Parathyroid adenoma (tissue), 2 donors: ENCODE measurements around the gene SLC35E1.
"Not testable (repeated sequence)": the region's sequence is repeated elsewhere in the genome, so short reads cannot be mapped to it uniquely, and the experiment has no call there.

Source experiments
- H2AFZ ChIP-seq: fragments of 300-600 bp; sonication (generic); one replicate; pipeline ENCODE4 v1.7.0; 2017; ENCODE audit warnings: antibody characterized with exemption, mild to moderate bottlenecking
- H3K27ac ChIP-seq: fragments of 300-600 bp; sonication (generic); one replicate; pipeline ENCODE4 v1.7.0; 2017
- H3K27me3 ChIP-seq: fragments of 300-600 bp; sonication (generic); one replicate; pipeline ENCODE4 v1.7.0; 2017; ENCODE audit warnings: low read length; ENCODE audit not compliant: control insufficient read depth, insufficient read depth
- H3K36me3 ChIP-seq: fragments of 300-600 bp; sonication (generic); one replicate; pipeline ENCODE4 v1.7.0; 2017; ENCODE audit warnings: low read length; ENCODE audit not compliant: control insufficient read depth, insufficient read depth
- H3K4me1 ChIP-seq: fragments of 300-600 bp; sonication (generic); one replicate; pipeline ENCODE4 v1.7.0; 2017; ENCODE audit warnings: control low read depth
- H3K4me2 ChIP-seq: fragments of 300-600 bp; sonication (generic); one replicate; pipeline ENCODE4 v1.7.0; 2017; ENCODE audit warnings: low read length
- H3K4me3 ChIP-seq: fragments of 300-600 bp; sonication (generic); one replicate; pipeline ENCODE4 v1.7.0; 2017; ENCODE audit warnings: low read depth, low read length
- H3K79me2 ChIP-seq: fragments of 300-600 bp; sonication (generic); one replicate; pipeline ENCODE4 v1.7.0; 2017; ENCODE audit warnings: control low read depth
- H3K9ac ChIP-seq: fragments of 300-600 bp; sonication (generic); one replicate; pipeline ENCODE4 v1.7.0; 2017; ENCODE audit warnings: mild to moderate bottlenecking
- H3K9me3 ChIP-seq: fragments of 300-600 bp; sonication (generic); one replicate; pipeline ENCODE4 v1.7.0; 2017; ENCODE audit warnings: low read length; ENCODE audit not compliant: control insufficient read depth
- TF ChIP-seq, protein P1 (sequence below): fragments of 300-600 bp; sonication (generic); IDR thresholded peaks from one replicate; pipeline ENCODE4 v1.7.0; 2017; ENCODE audit warnings: antibody characterized with exemption, mild to moderate bottlenecking
- donor health status: primary hyperparathyroidism.

Gene SLC35E1

DNA sequence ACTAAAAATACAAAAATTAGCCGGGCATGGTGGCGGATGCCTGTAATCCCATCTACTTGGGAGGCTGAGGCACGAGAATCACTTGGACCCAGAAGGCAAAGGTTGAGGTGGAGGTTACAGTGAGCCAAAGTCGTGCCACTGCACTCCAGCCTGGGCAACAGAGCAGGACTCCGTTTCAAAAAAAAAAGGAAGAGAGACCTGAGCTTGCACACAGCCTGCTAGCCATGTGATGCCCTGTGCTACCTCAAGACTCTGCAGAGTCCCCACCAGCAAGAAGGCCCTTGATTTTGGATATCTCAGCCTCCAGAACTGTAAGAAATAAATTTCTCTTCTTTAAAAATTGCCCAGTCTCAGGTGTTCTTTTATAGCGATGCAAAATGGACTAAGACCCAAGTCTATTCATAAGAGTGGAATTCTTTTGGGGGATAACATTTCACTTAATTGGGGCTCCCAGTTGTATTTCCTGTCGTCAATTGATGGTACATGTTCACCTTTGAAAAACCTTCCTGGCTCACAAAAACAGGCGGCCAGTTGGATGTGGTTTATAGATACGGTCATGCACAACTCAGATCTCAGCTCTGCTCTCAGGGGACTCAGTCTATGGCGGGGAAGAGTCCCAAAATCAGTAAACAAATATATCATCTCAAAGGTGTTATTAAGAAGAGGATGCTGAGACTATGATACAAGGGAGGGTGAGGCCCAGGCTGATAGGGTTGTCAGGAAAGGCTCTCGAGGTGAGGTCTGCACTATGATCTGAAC is 27.6 kb downstream of the SLC35E1 start:
- Histone ChIP-seq H3K4me2 (no peak overlapping the region), H3K9me3 (no peaks in the 10 kb centered on the region), H3K79me2 (peaks cover 25% of the 10 kb centered on the region), H3K9ac (no peak overlapping the region), H3K36me3 (no peaks in the 10 kb centered on the region), H3K27ac (no peak overlapping the region), H3K4me3 (no peak overlapping the region), H2AFZ (no peak overlapping the region), H3K27me3 (no peaks in the 10 kb centered on the region), H3K4me1 (peaks cover 3% of the 10 kb centered on the region)
- TF ChIP-seq, protein P1, sequence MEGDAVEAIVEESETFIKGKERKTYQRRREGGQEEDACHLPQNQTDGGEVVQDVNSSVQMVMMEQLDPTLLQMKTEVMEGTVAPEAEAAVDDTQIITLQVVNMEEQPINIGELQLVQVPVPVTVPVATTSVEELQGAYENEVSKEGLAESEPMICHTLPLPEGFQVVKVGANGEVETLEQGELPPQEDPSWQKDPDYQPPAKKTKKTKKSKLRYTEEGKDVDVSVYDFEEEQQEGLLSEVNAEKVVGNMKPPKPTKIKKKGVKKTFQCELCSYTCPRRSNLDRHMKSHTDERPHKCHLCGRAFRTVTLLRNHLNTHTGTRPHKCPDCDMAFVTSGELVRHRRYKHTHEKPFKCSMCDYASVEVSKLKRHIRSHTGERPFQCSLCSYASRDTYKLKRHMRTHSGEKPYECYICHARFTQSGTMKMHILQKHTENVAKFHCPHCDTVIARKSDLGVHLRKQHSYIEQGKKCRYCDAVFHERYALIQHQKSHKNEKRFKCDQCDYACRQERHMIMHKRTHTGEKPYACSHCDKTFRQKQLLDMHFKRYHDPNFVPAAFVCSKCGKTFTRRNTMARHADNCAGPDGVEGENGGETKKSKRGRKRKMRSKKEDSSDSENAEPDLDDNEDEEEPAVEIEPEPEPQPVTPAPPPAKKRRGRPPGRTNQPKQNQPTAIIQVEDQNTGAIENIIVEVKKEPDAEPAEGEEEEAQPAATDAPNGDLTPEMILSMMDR: no peak

DNA sequence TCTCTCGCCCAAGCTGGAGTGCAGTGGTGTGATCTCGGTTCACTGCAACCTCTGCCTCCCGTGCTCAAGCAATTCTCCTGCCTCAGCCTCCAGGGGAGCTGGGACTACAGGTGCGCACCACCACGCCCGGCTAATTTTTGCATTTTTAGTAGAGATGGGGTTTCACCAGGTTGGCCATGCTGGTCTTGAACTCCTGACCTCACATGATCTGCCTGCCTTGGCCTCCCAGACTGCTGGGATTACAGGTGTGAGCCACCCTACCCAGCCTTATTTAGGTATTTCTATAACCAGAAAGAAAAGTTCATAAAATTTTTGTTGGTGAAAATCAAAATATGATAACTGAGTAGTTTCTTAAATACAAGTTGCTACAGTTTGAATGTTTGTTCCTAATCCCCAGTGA is 28.5 kb downstream of the SLC35E1 start:
- H3K27me3 ChIP-seq, H3K36me3 ChIP-seq, H3K4me1 ChIP-seq, H3K4me3 ChIP-seq, H2AFZ ChIP-seq, H3K9me3 ChIP-seq, H3K27ac ChIP-seq, H3K4me2 ChIP-seq, H3K9ac ChIP-seq: not testable (repeated sequence)
- H3K79me2 ChIP-seq: peaks cover 29% of the 10 kb centered on the region

DNA sequence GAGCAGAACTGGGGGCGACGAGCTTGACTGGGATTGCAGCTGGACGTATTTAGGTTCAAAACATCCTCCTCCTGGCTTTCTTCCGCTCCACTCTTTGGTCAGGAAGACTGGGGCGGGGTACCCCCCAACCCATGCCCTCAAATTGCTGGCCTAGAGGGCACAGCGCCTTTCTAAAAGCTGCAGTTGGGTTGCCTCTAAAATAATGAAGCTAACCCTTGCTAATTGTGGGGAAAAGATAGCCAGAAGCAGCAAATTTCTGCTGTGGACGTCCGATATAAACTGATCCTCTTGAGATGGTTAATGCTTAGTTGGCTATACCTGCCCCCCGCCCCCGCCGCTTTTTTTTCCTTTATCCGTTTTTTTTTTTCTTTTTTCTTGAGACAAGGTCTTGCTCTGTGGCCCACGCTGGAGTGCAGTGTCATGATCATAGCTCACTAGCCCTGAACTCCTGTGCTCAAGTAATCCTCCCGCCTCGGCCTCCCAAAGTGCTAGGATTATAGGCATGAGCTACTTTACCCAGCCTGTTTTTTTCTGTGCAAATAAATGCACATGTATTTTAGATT is 29.2 kb downstream of the SLC35E1 start:
- peak overlapping the region; percentile 93 for H3K4me2 ChIP-seq
- peak overlapping the region; percentile 99 for H2AFZ ChIP-seq
- TF ChIP-seq, protein P1: no peak
- H3K36me3 ChIP-seq: no peaks in the 10 kb centered on the region
- peak overlapping the region; percentile 79 for H3K27ac ChIP-seq
- peak overlapping the region; percentile 95 for H3K9ac ChIP-seq
- no peaks in the 10 kb centered on the region for H3K27me3 ChIP-seq
- no peaks in the 10 kb centered on the region for H3K9me3 ChIP-seq
- peaks cover 3% of the 10 kb centered on the region for H3K4me1 ChIP-seq
- peak overlapping the region; percentile 91 for H3K4me3 ChIP-seq
- peaks cover 36% of the 10 kb centered on the region for H3K79me2 ChIP-seq

DNA sequence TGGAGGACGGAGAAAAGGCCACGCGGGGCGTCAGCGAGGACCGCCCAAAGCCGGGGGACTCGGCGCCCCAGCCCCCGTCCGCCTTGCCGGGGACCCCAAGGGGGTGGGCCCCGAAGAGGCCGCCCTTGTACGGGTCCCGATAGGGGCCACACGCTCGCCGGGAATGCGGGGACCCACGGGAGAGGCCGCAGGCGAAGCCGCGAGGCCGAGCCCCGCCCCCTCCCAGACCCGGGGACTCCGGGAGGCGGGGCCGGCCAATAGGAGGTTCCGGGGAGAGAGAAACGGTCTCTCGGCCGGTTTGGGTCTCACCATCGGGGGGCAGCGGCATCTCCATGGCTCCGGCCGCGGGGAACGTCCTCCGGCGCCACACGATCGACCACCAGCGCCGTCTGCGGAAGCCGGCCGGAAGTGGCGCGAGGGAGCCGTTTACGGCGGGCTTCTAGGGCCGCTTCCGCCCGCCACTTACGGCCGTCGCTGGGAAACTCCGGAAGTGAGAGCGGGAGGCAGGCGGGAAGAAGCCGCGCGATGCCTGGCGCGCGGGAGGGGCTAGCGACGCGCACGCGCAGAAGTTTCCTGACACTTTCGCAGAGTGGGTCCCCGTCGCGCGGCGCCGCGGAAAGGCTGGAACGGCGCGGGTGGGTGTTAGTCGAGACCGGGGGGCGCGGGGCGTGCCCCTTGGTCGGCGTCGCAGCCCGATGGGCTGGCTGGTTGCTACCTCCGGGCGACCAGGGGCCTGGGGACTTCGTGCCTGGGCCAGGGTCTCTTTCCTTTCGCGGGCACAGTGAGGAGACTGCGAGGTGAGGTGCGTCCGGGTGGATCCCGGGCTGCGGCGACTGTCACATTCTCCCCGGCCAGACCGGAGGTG is 29.9 kb downstream of the SLC35E1 start, which contains the start of gene CHERP:
TSS of gene CHERP (minus strand) at position 393 of the 865 bp plus-strand sequence. CDS start at position 334, 59 bp downstream.
- H3K4me1 ChIP-seq: peaks cover 3% of the 10 kb centered on the region
- no peaks in the 10 kb centered on the region for H3K9me3 ChIP-seq
- no peaks in the 10 kb centered on the region for H3K27me3 ChIP-seq
- no peaks in the 10 kb centered on the region for H3K36me3 ChIP-seq
- TF ChIP-seq, protein P1: no peak
- peak within 1 kb of the TSS; percentile 91 for H3K4me3 ChIP-seq
- H3K27ac ChIP-seq: peak within 1 kb of the TSS; percentile 79
- H3K79me2 ChIP-seq: peaks cover 44% of the 10 kb centered on the region
- H3K9ac ChIP-seq: peak within 1 kb of the TSS; percentile 95
- H3K4me2 ChIP-seq: peak within 1 kb of the TSS; percentile 93
- H2AFZ ChIP-seq: peak within 1 kb of the TSS; percentile 99

DNA sequence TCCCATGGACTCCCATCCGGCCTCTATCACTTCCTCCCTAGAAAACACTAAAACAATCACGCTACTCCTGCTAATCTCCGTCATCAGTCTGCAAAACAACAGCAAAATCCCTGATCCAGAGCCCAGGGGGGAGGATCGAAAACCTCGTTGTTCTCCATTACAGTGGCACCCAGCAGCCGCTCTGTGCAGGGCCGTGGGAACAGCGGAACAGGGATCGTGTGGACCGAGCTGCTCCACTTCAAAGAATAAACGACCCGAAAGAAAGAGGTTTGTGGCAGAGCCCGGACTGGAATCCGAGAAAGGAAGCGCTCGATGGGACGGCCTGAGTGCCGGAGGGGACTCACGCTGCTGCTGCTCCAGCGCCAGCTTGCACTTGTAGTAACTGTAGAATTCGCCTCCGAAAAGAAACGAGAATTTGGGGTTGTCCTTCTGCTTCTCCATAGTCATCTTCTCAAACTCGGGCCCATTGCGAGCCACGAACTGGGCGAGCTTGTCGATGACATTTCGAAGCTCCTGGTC is 30.6 kb downstream of the SLC35E1 start:
- H3K4me2 ChIP-seq: peak overlapping the region; percentile 93
- H3K9me3 ChIP-seq: no peaks in the 10 kb centered on the region
- H3K27ac ChIP-seq: peak overlapping the region; percentile 79
- peaks cover 3% of the 10 kb centered on the region for H3K4me1 ChIP-seq
- H3K4me3 ChIP-seq: peak overlapping the region; percentile 91
- peak overlapping the region; percentile 99 for H2AFZ ChIP-seq
- TF ChIP-seq, protein P1: no peak
- H3K27me3 ChIP-seq: no peaks in the 10 kb centered on the region
- peaks cover 51% of the 10 kb centered on the region for H3K79me2 ChIP-seq
- peak overlapping the region; percentile 88 for H3K9ac ChIP-seq
- no peaks in the 10 kb centered on the region for H3K36me3 ChIP-seq
